Stimulated activated CD8-positive, alpha-beta memory T cell treated with anti-CD3 and anti-CD28 coated beads, Interleukin-7, amount 100 ng/mL, for 1 hour (primary cell): ENCODE data around the gene PSMB11.

Source experiments
- DNase-seq, 2 donors: peaks; one replicate each; pipeline ENCODE4 v3.0.0-alpha.2; 2020; ENCODE audit warnings: low read depth in 2 of 2

PSMB11 gene

GRCh38 chr14:23043754-23044153, 1.7 kb downstream of the PSMB11 start:
- DNase-seq, result no peak

- DNase-seq, result no peak
Observed at GRCh38 chr14:23044840-23045239, 2.8 kb downstream of the PSMB11 start.

GRCh38 chr14:23045419-23046357, 3.7 kb downstream of the PSMB11 start:
- no peak for DNase-seq

GRCh38 chr14:23047034-23047634, 5.1 kb downstream of the PSMB11 start:
- DNase-seq, result no peak

GRCh38 chr14:23047751-23048693, 6.0 kb downstream of the PSMB11 start:
- DNase-seq, result no peak

- no peak for DNase-seq
Observed at GRCh38 chr14:23049011-23049410, 7.0 kb downstream of the PSMB11 start.

- DNase-seq, result no peak
Observed at GRCh38 chr14:23051141-23052057, 9.4 kb downstream of the PSMB11 start.

- DNase-seq, result no peak
Observed at GRCh38 chr14:23052182-23052623, 10.2 kb downstream of the PSMB11 start.

GRCh38 chr14:23052671-23053070, 10.7 kb downstream of the PSMB11 start:
- no peak for DNase-seq

- no peak for DNase-seq
Observed at GRCh38 chr14:23053426-23053825, 11.4 kb downstream of the PSMB11 start.

GRCh38 chr14:23054000-23054811, 12.2 kb downstream of the PSMB11 start:
- no peak for DNase-seq

- no peak for DNase-seq
Observed at GRCh38 chr14:23055147-23055550, 13.1 kb downstream of the PSMB11 start.

- DNase-seq, result no peak
Observed at GRCh38 chr14:23055621-23056144, 13.7 kb downstream of the PSMB11 start.

GRCh38 chr14:23056145-23056955, 14.3 kb downstream of the PSMB11 start:
- DNase-seq, result peak in 1 of 2 donors; percentile 38

- peak; percentile 30 to 50 for DNase-seq
Observed at GRCh38 chr14:23056956-23057756, 15.1 kb downstream of the PSMB11 start, which contains the start of gene CDH24. Gene CDH24, minus strand, starts transcription at chr14:23057520. Its CDS starts 1,787 bp downstream, at chr14:23055733.

GRCh38 chr14:23057757-23058653, 16.0 kb downstream of the PSMB11 start:
- peak; percentile 71 to 81 for DNase-seq
